Stimulated activated CD4-positive, alpha-beta T cell treated with anti-CD3 and anti-CD28 coated beads, TNF-alpha, amount 100 ng/mL, for 1 hour (primary cell): ENCODE measurements around the gene SHE.

Experiments used
- DNase-seq, 3 donors: peaks; one replicate each; pipeline ENCODE4 v3.0.0-alpha.2; 2020; ENCODE audit warnings: low read depth in 3 of 3, low spot score in 1 of 3

The SHE gene

GRCh38 chr1:154479764-154480421 is 22.3 kb downstream of the SHE start:
- peak in 2 of 3 donors; percentile 10 to 37 for DNase-seq

- no peak for DNase-seq
These were observed 23.6 kb downstream of the SHE start for GRCh38 chr1:154478639-154479038.

DNA sequence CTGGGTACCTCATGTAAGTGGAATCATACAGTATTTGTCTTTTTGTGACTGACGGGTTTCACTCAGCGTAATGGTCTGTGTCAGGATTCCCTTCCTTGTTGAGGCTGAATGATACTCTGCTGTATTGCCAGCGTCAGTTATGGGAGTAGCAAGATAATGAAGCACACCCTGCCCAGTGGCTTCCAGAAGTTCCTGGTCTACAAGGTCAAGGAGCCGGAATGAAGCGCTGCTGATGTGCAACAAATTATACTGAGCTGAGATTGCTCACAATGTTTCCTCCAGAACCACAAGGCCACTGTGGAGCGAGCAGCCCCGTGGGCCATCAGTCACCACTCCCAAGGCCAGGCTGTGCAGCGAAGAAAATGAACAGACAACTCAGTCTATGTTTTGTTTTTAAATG is 24.2 kb downstream of the SHE start:
- no peak for DNase-seq

DNA sequence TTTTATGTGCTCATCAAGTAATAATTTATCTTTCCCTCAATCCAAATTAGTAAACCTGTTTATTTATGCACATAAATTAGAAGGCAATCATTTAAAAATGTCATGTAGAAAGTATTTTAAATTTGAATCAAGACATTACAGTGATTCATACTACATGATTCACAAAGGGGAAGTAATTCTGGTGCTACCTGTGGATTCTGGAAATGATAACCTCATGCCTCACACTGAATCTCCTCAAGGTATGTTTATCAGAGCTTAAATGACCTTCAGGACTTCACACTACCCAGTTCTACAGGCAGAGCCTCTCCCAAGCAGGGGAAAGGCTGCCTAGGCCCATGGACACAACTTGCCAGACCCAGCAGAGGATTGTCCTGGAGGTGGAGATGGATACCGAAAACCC is 25.4 kb downstream of the SHE start:
- DNase-seq = no peak

DNA sequence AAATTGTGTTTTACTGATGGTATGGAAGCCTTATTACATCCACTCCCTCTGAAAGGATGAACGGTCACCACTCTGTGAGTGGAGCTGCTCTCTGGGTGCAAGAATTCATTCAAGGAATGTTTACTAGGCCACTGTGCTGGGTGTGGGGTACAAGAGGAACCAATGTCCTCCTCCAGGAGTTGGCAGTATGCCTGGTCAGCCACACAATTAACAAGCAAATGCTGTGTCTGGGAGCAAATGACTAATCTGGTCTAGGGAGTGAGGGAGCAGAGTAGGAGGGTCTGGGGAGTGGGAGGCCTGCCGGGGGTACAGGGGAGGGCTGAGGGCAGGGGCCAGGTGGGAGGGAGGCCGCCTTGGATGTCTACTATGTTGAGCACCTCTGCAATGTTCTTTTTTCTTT is 27.4 kb downstream of the SHE start:
- DNase-seq = no peak

DNA sequence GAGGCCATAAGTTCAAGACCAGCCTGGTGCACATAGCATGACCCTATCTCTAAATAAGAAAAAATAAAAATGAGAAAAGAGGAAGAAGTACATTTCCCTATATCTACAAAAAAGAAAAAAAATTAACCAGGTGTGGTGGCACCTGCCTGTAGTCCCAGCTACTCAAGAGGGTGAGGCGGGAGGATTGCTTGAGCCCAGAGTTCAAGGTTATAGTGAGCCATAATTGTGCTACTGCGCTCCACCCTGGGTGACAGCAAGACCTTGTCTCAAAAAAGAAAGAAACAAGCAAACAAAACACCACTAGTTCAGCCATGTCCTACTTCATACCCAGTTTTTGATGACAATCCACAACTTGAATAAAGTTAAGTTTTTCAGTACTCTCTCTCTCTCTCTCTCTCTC is 30.9 kb downstream of the SHE start:
- DNase-seq = no peak

- no peak for DNase-seq
These were observed 32.2 kb downstream of the SHE start for GRCh38 chr1:154469844-154470560.

GRCh38 chr1:154468535-154469250 is 33.5 kb downstream of the SHE start:
- DNase-seq = no peak

DNA sequence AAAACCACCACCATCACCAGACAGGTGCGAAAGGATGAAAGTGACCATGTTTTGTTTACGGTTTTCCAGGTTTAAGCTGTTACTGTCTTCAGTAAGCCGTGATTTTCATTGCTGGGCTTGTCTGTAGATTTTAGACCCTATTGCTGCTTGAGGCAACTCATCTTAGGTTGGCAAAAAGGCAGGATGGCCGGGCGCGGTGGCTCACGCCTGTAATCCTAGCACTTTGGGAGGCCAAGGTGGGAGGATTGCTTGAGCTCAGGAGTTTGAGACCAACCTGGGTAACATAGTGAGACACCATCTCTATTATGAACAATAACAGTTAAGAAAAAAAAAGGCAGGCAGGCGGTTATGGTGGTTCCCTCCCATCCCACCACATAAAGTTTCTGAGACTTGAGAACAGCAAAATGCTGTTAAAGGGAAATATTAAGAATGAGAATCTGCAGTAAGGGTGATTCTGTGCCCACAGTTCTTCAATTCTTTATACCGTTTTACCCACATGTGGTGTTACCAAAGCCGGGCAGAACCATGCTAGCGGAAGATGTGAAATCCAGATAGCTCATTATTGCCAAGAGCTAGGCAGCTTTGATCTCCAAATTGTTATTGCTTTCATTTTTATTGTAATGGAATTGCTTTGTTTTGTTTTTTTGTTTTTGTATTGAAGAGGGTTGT is 34.6 kb downstream of the SHE start:
- DNase-seq = no peak

DNA sequence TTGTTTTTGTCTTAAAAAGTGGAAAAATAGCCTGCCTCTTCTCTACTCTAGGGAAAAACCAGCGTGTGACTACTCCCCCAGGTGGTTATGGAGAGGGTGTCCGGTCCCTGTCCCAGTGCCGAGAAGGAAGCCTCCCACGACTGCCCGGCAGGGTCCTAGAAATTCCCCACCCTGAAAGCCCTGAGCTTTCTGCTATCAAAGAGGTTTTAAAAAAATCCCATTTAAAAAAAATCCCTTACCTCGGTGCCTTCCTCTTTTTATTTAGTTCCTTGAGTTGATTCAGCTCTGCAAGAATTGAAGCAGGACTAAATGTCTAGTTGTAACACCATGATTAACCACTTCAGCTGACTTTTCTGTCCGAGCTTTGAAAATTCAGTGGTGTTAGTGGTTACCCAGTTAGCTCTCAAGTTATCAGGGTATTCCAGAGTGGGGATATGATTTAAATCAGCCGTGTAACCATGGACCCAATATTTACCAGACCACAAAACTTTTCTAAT is 35.2 kb downstream of the SHE start:
- DNase-seq = no peak

GRCh38 chr1:154466206-154466605 is 36.0 kb downstream of the SHE start:
- DNase-seq = no peak

DNA sequence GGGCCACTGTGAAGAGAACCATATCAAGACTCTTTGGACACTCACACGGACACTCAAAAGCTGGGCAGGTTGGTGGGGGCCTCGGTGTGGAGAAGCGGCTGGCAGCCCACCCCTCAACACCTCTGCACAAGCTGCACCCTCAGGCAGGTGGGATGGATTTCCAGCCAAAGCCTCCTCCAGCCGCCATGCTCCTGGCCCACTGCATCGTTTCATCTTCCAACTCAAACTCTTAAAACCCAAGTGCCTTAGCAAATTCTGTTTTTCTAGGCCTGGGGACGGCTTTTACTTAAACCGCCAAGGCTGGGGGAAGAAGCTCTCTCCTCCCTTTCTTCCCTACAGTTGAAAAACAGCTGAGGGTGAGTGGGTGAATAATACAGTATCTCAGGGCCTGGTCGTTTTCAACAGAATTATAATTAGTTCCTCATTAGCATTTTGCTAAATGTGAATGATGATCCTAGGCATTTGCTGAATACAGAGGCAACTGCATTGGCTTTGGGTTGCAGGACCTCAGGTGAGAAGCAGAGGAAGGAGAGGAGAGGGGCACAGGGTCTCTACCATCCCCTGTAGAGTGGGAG is 36.5 kb downstream of the SHE start:
- no peak for DNase-seq

DNA sequence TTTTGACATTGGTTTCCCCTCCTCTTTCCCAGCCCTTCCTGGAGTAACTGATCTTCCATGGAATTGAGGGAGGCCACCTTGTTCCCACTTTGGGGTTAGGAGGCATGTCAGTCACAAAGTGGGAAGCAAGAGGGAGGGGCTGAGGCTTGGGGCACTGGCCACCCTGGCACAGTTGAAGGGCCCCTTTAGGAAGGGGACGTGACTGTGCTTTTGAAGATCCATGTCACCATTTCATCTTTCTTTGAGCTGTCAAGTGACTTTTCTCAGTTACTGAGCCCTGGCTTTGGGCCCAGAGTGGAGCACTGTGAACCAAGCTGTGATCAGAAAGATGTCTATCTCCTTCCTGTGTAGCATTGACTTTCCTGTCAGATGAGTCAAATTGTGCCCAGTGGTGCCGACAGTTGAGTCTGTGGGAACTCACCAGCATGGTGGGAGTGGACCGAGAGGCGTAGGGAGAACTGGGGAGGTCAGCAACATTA is 38.7 kb downstream of the SHE start:
- peak; percentile 34 to 42 (median 40) for DNase-seq

GRCh38 chr1:154460695-154461260 is 41.4 kb downstream of the SHE start:
- DNase-seq = no peak

- no peak for DNase-seq
These were observed 43.1 kb downstream of the SHE start for GRCh38 chr1:154459080-154459479.

GRCh38 chr1:154456631-154457030 is 45.6 kb downstream of the SHE start:
- DNase-seq = no peak

- DNase-seq = no peak
These were observed 47.7 kb downstream of the SHE start for GRCh38 chr1:154454386-154455120.

DNA sequence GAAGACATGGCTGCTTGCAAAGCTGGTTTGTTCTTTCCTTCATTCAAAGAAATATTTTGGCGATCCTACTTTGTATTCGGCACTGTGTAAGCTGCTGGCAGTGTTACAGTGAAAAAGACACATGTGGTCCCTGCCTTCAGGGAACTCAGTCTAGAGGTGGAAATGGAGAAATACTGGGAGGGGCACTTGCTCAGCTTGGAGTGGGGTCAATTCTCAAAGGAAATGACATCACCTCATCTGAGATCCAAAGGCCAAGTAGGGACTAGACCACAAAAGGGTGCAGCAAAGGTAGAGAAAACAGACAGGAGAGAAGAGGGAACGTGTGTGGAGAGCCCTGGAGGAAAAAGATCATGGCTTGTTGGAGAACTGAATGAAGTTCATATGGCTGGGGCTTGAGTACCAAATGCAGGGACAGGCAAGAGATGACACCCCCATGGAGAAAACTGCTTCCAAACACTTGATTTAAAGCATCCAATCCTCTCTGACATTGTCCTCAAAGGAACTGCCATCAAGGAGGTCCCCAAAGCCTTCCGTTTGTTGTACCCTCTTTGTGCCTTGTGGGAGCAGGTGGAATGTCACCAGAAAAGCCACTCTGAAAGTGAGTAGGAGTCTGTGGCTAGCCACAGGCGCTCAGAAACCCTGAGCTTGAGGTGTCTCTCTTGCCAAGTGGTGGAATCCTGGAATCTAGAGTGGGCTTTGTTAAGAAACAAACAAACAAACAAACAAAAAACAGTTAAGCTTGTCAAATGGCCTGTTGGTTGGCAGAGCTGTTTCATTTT is 48.4 kb downstream of the SHE start:
- no peak for DNase-seq

GRCh38 chr1:154453161-154453560 is 49.1 kb downstream of the SHE start:
- DNase-seq = no peak
